Mucosa of descending colon (tissue), 3 donors: ENCODE measurements around the gene FOXA2. TPM values are rescaled to one million over a fixed set of nuclear protein-coding genes. Genes with fewer than 3 reads are reported as not detected.
A peak's percentile ranks its signal among the peaks of the same experiment; 100 is the strongest.

Experiments used
- ATAC-seq: fragments of 200-7000 bp; cut with Tn5 transposase; one replicate; pipeline ENCODE4 v1.9.1; 2020; ENCODE audit warnings: mild to moderate bottlenecking, moderate library complexity
- DNase-seq, 3 donors: peaks; one replicate each; pipeline ENCODE4 v3.0.0-alpha.2; 2020
- H3K36me3 ChIP-seq: fragments of 200-600 bp; one replicate; pipeline ENCODE4 v1.8.0; 2021; ENCODE audit warnings: low read depth, mild to moderate bottlenecking
- H3K4me1 ChIP-seq: fragments of 200-600 bp; one replicate; pipeline ENCODE4 v1.8.0; 2021; ENCODE audit warnings: low read depth, mild to moderate bottlenecking
- H3K4me3 ChIP-seq: fragments of 200-600 bp; one replicate; pipeline ENCODE4 v1.8.0; 2021; ENCODE audit warnings: mild to moderate bottlenecking
- H3K9me3 ChIP-seq: fragments of 200-600 bp; one replicate; pipeline ENCODE4 v1.8.0; 2021; ENCODE audit warnings: mild to moderate bottlenecking
- CTCF ChIP-seq: fragments of 200-600 bp; IDR thresholded peaks from one replicate; pipeline ENCODE4 v1.8.0; 2022; ENCODE audit warnings: antibody characterized with exemption, mild to moderate bottlenecking
- intact Hi-C, 2 donors: fragments of 100-400 bp; cut with DNase I in 1 of 2; cut with micrococcal nuclease in 1 of 2; formaldehyde crosslinking; loops; one replicate each; pipeline versions ENCODE4 v1.11.0 to v1.11.1; 2022; cut with DNase I, micrococcal nuclease
- total RNA-seq, 3 donors: library from RNA; stranded (reverse); fragmentation: NEBNext Ultra II Directional in 2 of 3; extraction: Animal tissue kit (Norgen Biotek cat#: 25700) in 2 of 3; gene quantifications; one replicate each; pipeline versions ENCODE4 v1.2.1 to v1.2.4, GENCODE V29; 2021 to 2023
- donor health status: DM: no; HTN: no; CAD: no; lungs with moderate emphysema.
- donor health status: DM: no; HTN: no; CAD: no.
- donor health status: DM: no; HTN: yes; CAD: no.

FOXA2 gene
- total RNA-seq, 3 donors from 2014 or later = 6.2 to 25.3 (median 11.9) TPM

- no peak for TF ChIP-seq CTCF
- Histone ChIP-seq H3K4me3 (no peak overlapping the region), H3K9me3 (no peaks in the 10 kb centered on the region), H3K36me3 (no peaks in the 10 kb centered on the region), H3K4me1 (no peaks in the 10 kb centered on the region)
- ATAC-seq = no peak
- DNase-seq = no peak
- intact Hi-C loops = no loop called here
Observed at GRCh38 chr20:22560817-22561216, 23.6 kb downstream of the FOXA2 start.

DNA sequence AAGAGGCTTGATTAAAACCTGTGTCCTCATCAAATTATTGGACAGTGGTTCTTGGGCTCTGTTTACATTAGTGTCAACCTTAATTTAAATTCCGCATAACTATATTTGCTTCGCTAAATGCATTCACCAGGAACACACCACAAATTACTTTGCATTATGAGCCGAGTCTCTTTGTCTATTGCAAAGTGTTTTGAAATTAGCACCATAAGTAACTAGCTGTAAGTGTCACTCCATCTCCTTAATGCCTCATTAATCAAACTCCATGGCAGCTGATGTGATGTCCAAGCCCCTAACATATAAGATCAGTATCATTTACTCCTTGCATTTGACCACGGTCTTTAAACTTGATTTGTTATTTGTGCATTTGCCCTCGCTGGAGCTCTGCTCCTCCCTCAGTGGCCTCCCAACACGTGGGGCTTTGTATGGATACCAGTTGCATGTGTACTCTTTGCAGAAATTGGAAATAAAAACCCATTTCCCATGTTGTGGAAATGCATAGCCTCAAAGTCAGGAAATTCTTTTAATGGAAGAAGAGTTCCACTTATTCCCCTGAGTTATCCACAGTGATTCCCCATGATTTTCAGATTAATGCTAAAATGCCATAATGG, 24.6 kb downstream of the FOXA2 start:
- DNase-seq = no peak
- H3K4me3 ChIP-seq = no peak overlapping the region
- no peak for TF ChIP-seq CTCF
- H3K36me3 ChIP-seq = no peaks in the 10 kb centered on the region
- no peak for ATAC-seq
- intact Hi-C loops = no loop called here
- no peaks in the 10 kb centered on the region for H3K4me1 ChIP-seq
- no peaks in the 10 kb centered on the region for H3K9me3 ChIP-seq

- DNase-seq = no peak
- Histone ChIP-seq H3K4me1 (no peaks in the 10 kb centered on the region), H3K36me3 (no peaks in the 10 kb centered on the region), H3K4me3 (no peak overlapping the region), H3K9me3 (no peaks in the 10 kb centered on the region)
- peak; percentile 18 for ATAC-seq
- no peak for TF ChIP-seq CTCF
- intact Hi-C loops = no loop called here
Observed at GRCh38 chr20:22557403-22558276, 26.7 kb downstream of the FOXA2 start.

DNA sequence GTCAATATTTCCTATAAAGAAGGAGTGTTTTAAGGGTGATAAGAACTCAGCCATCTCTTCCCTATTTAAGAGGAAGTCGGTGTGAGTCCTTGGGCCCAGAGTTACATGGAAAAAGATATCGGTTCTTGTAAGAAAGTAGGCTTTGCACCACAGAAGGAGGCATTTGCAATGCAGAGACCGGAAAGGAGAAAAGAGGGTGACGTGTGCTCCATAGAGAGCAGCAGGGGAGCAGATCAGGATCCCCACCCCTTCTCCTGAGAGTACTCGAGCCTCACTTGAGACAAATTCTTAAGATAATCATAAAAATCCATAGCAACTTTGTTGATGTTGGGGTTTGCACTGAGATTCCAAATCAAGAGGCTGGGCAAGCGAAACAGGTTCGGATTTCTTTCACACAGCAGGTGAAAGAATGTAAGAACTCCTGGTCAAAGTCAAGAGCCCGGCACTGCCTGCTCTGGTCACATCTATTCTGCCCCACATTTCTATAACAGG, 27.8 kb downstream of the FOXA2 start:
- ATAC-seq = no peak
- no peak for TF ChIP-seq CTCF
- DNase-seq = no peak
- Histone ChIP-seq H3K4me3 (no peak overlapping the region), H3K36me3 (no peaks in the 10 kb centered on the region), H3K4me1 (no peaks in the 10 kb centered on the region), H3K9me3 (no peaks in the 10 kb centered on the region)
- intact Hi-C loops = no loop called here

DNA sequence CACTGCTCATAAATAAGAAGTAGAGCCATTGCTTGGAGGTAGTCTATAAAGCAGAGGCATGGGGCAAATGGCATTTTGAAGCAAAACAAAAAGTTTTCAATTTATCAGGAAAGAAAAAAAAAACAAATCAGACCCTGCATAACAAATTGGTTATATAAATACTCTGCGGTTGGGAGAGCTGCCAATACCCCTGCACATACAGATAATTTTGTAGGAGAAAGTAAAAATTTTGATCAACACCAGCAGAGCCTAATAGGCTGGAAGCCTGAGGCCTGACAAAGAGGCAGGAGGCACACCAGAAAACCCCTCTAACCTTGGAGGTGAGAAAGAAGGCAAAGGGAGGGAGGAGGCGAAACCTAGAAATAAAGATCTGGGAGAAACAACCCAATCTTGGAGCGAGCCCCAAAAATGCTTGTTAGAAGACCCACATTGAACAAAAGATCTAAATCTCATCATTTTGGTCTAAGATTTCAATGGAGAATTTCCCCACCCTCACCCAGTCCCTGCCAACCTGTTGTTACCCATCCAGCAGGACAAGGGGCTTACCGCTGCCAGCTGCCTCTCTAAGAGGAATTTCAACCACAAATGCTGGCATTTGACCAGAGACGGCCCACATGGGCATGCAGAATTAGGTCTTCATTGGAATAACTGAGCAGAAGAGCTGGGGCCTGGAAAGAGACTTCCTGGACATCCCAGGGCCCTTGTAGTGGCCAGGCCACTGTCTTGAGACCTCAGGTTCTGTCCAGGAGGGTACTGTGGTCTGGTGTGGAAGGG, 28.4 kb downstream of the FOXA2 start:
- ATAC-seq (no peak), DNase-seq (no peak)
- TF ChIP-seq CTCF = no peak
- Histone ChIP-seq H3K4me1 (no peaks in the 10 kb centered on the region), H3K36me3 (no peaks in the 10 kb centered on the region), H3K4me3 (no peak overlapping the region), H3K9me3 (no peaks in the 10 kb centered on the region)
- intact Hi-C loops = no loop called here
